ENCODE results near the gene SLC43A2. TPM values are rescaled to one million over a fixed set of nuclear protein-coding genes. Genes with fewer than 3 reads are reported as not detected.

SLC43A2 gene
- total and polyA plus RNA-seq, 2 donors (not counting 3 experiments of a cell fraction or from before 2014, with no cell fraction given) = 41.7 to 52.0 TPM

DNA sequence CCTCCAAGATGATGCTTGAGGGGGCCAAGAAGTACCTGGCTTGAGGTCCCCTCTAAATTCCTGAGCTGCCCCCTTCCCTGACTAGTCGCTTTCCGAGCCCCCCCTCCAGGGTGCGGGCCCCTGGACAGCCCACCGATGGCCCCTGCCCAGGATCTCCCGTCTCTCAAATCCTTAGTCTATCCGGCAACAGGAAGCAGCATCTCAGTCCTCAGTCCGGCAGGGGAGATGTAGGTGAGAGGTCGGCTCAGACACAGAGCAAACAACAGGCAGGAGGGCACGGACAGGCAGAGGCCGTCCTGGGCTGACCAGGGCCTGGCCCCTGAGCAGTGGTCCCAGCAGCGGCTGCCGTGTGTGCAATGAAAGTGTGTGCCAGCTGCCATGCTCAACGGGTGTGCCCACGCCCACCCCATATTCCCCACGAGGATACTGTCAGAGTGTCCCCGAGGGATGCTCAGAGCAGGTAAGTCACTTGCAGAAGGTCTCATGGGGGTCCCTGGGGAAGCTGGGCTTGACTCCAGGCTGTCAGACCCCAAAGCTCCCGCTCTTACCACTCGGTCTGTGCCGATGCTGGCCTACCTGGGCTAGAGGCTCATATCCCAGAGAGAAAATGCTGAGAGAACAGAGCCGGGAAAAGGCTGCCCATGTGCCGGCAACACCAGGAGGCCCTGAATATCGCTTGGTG lies 7.2 kb downstream of the SLC43A2 start:
- dilution Hi-C loops (cut with MboI; ENCODE audit: extremely low pct_ligation_motif_present, low sequenced_read_pairs) (no loop called here), intact Hi-C loops (cut with micrococcal nuclease) (no loop called here)
- Histone ChIP-seq H3K36me3 (ENCODE audit: control insufficient read depth in 2 of 2, extremely low read depth in 1 of 2, insufficient read depth in 2 of 2, low read length in 2 of 2) (peaks cover 0 to 5% of the 10 kb centered on the region in 2 experiments), H3K4me2 (ENCODE audit: insufficient read depth, low read length) (no peak overlapping the region), H3K4me3 (replicated peaks in 1 of 3; ENCODE audit: insufficient read depth in 1 of 3, low read depth in 1 of 3, low read length in 3 of 3) (no peak overlapping the region), H3K27ac (ENCODE audit: insufficient read depth, low read depth, low read length) (no peak overlapping the region), H3K9ac (replicated peaks; ENCODE audit: extremely low read depth, insufficient read depth, low read length) (no peak overlapping the region), H3K9me1 (replicated peaks; ENCODE audit: control insufficient read depth, extremely low read depth, insufficient read depth, low read length) (no peaks in the 10 kb centered on the region), H3K27me3 (ENCODE audit: control insufficient read depth in 2 of 2, insufficient read depth in 2 of 2, low read length in 2 of 2) (no peaks in the 10 kb centered on the region), H4K20me1 (replicated peaks; ENCODE audit: control insufficient read depth, extremely low read depth, insufficient read depth, low read length) (no peaks in the 10 kb centered on the region), H3K9me3 (replicated peaks; ENCODE audit: control insufficient read depth, insufficient read depth, low read length) (no peaks in the 10 kb centered on the region), H2AFZ (ENCODE audit: low read depth, low read length) (no peak overlapping the region), H3K4me1 (ENCODE audit: control insufficient read depth, extremely low read depth, insufficient read depth, low read length) (peaks cover 35% of the 10 kb centered on the region), H3K79me2 (ENCODE audit: control insufficient read depth, insufficient read depth, low read length) (peaks cover under 1% of the 10 kb centered on the region)
- ChIA-PET POLR2A (no interaction called here), CTCF (interaction anchor here (2.3 kb wide), 1 partner anchor 47 kb away, joined by 10 read pairs; no protein-coding TSS in a partner anchor)
- DNase-seq (ENCODE audit: low read depth, low spot score) (no peak), FAIRE-seq (no peak)
- TF ChIP-seq, protein P1, sequence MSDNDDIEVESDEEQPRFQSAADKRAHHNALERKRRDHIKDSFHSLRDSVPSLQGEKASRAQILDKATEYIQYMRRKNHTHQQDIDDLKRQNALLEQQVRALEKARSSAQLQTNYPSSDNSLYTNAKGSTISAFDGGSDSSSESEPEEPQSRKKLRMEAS (IDR thresholded peaks at IDR 0.05; ENCODE audit: insufficient read depth, insufficient read length) = no peak
- TF ChIP-seq FOS (IDR thresholded peaks at IDR 0.05; ENCODE audit: borderline replicate concordance, insufficient read depth, low read length) = no peak
- no peak for TF ChIP-seq MYC (IDR thresholded peaks at IDR 0.05; ENCODE audit: low read depth, low read length)
- TF ChIP-seq, protein P2, sequence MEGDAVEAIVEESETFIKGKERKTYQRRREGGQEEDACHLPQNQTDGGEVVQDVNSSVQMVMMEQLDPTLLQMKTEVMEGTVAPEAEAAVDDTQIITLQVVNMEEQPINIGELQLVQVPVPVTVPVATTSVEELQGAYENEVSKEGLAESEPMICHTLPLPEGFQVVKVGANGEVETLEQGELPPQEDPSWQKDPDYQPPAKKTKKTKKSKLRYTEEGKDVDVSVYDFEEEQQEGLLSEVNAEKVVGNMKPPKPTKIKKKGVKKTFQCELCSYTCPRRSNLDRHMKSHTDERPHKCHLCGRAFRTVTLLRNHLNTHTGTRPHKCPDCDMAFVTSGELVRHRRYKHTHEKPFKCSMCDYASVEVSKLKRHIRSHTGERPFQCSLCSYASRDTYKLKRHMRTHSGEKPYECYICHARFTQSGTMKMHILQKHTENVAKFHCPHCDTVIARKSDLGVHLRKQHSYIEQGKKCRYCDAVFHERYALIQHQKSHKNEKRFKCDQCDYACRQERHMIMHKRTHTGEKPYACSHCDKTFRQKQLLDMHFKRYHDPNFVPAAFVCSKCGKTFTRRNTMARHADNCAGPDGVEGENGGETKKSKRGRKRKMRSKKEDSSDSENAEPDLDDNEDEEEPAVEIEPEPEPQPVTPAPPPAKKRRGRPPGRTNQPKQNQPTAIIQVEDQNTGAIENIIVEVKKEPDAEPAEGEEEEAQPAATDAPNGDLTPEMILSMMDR (IDR thresholded peaks at IDR 0.05; ENCODE audit: extremely low read depth in 1 of 2, insufficient read depth in 1 of 2, low read depth in 1 of 2, low read length in 2 of 2) = no peak
- no peak for TF ChIP-seq JUN (IDR thresholded peaks at IDR 0.05; ENCODE audit: borderline replicate concordance, insufficient read depth, insufficient read length, low read depth)
- TF ChIP-seq POLR2AphosphoS5 (IDR thresholded peaks at IDR 0.05; ENCODE audit: insufficient read depth, low read depth, low read length) = no peak
- TF ChIP-seq POLR2A (IDR thresholded peaks at IDR 0.05; ENCODE audit: low read depth, low read length) = no peak
- no peak for TF ChIP-seq EZH2 (IDR thresholded peaks at IDR 0.05; ENCODE audit: borderline replicate concordance, low read depth, low read length, severe bottlenecking)
- BruUV-seq (replicated peaks) = no TSS peak

All from endothelial cell of umbilical vein (primary cell).